GM12891 (cell line): ENCODE measurements around the gene NSMCE3.

Source experiments
- POLR2A ChIP-seq: IDR thresholded peaks from 2 replicates; pipeline ENCODE4 v1.6.1; 2011; ENCODE audit warnings: low read depth, low read length, control low read depth
- SPI1 ChIP-seq: IDR thresholded peaks from 2 replicates; pipeline ENCODE4 v1.6.1; 2011; ENCODE audit warnings: low read depth, low read length, control low read depth

DNA sequence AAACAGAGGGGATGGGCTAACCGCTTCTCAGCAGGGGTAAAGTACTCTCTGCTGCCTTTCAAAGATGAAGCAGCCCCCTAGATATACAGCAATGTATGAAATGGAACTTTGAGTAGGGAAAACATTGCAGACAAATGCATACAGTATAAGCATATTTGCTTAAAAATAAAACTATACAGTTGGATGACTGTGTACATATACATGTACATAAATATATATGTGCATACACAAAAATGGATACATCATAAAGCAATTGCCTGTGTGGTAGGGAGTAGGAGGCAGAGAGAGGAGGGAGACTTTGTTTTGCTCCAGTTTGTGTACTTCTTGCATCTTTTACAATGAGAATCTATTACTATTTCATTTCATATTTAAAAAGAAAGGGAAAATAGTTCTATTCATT is 28.4 kb downstream of the NSMCE3 start:
- TF ChIP-seq SPI1 = no peak
- no peak for TF ChIP-seq POLR2A
